ENCODE results near the gene CGNL1.

CGNL1 gene

GRCh38 chr15:57507111-57507510 lies 130.8 kb downstream of the CGNL1 start:
- TF ChIP-seq, protein P1, sequence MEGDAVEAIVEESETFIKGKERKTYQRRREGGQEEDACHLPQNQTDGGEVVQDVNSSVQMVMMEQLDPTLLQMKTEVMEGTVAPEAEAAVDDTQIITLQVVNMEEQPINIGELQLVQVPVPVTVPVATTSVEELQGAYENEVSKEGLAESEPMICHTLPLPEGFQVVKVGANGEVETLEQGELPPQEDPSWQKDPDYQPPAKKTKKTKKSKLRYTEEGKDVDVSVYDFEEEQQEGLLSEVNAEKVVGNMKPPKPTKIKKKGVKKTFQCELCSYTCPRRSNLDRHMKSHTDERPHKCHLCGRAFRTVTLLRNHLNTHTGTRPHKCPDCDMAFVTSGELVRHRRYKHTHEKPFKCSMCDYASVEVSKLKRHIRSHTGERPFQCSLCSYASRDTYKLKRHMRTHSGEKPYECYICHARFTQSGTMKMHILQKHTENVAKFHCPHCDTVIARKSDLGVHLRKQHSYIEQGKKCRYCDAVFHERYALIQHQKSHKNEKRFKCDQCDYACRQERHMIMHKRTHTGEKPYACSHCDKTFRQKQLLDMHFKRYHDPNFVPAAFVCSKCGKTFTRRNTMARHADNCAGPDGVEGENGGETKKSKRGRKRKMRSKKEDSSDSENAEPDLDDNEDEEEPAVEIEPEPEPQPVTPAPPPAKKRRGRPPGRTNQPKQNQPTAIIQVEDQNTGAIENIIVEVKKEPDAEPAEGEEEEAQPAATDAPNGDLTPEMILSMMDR (IDR thresholded peaks at IDR 0.05; ENCODE audit: insufficient read depth, low read depth, low read length, missing control alignments), result no peak
- DNase-seq (ENCODE audit: low read depth), result no peak
- no peak overlapping the region for H3K4me3 ChIP-seq (ENCODE audit: low read length)

DNA sequence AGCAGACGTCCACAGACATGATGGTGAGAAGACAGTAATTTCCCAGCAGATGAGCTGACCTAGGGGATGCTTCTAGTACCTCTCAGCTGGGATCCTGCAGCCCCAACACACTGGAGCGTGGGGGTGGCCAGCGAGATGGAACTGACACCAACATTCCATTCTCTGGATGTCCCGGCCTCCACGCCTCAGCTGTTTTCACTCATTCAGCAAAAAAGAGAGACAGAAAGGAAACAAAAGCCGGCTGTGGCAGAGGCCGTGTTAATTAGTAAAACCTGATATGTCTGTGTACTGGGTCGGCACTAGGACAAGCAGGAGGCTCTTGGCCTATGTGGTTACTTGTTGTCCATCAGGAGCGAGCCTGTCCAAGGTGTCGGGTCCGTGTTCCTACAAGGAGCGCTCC lies 132.8 kb downstream of the CGNL1 start:
- DNase-seq (ENCODE audit: low read depth), result no peak
- H3K4me3 ChIP-seq (ENCODE audit: low read length), result no peak overlapping the region
- TF ChIP-seq, protein P1 (IDR thresholded peaks at IDR 0.05; ENCODE audit: insufficient read depth, low read depth, low read length, missing control alignments), result no peak

DNA sequence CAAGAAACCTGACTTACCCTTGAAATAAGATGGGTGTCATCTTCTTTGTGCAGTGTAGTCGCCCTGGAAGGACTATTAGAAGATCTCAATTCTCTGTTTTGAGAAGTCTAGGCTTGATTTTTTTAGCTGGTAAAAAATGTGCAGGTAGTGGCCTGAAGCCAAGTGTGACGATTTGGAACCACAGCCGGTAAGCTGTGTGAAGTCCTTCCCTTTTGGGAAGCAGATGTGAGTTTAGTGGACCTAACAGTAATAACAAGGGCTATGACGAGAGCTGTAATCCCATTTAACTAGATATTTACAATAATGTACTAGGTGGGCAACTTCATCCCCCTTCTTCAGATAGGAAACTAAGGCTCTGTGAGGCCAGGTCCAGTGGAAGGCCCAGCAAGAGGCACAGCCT lies 133.7 kb downstream of the CGNL1 start:
- DNase-seq (ENCODE audit: low read depth), result no peak
- TF ChIP-seq, protein P1 (IDR thresholded peaks at IDR 0.05; ENCODE audit: insufficient read depth, low read depth, low read length, missing control alignments), result no peak
- no peak overlapping the region for H3K4me3 ChIP-seq (ENCODE audit: low read length)

- TF ChIP-seq, protein P1 (IDR thresholded peaks at IDR 0.05; ENCODE audit: insufficient read depth, low read depth, low read length, missing control alignments), result no peak
- DNase-seq (ENCODE audit: low read depth), result no peak
- no peak overlapping the region for H3K4me3 ChIP-seq (ENCODE audit: low read length)
Observed at GRCh38 chr15:57510647-57511046, 134.3 kb downstream of the CGNL1 start.

- no peak overlapping the region for H3K4me3 ChIP-seq (ENCODE audit: low read length)
- TF ChIP-seq, protein P1 (IDR thresholded peaks at IDR 0.05; ENCODE audit: insufficient read depth, low read depth, low read length, missing control alignments), result no peak
- no peak for DNase-seq (ENCODE audit: low read depth)
Observed at GRCh38 chr15:57516327-57517029, 140.2 kb downstream of the CGNL1 start.

DNA sequence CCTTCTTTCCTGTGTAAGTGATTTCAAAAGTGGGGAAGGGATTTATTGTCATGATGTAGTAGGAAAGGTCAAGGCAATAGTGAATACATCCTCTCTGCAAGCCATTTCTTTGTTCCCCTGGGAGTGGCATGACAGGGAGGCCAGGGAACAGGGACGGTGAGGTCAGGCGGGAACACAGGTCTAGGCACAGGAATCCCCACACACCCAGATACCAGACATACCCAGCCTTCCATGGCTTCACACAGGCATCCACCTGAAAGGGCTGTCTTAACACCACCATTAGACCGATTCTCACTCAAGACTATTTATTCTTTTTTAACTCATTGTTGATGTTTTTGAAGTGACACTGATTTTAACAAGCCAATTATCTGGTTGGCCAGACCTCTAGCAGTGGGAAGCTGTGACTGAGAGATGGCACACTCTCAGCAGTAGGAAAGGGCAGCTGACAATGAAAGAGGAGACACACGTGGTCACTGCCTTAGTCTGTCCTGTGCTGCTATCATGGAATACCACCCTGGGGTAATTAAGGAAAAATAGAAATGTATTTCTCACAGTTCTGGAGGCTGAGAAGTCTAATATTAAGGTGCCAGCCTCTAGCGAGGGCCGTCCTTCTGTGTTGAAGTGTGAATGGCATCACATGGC lies 140.8 kb downstream of the CGNL1 start:
- no peak for DNase-seq (ENCODE audit: low read depth)
- H3K4me3 ChIP-seq (ENCODE audit: low read length), result no peak overlapping the region
- TF ChIP-seq, protein P1 (IDR thresholded peaks at IDR 0.05; ENCODE audit: insufficient read depth, low read depth, low read length, missing control alignments), result no peak
